ENCODE measurements around the gene SLC4A3.

DNA sequence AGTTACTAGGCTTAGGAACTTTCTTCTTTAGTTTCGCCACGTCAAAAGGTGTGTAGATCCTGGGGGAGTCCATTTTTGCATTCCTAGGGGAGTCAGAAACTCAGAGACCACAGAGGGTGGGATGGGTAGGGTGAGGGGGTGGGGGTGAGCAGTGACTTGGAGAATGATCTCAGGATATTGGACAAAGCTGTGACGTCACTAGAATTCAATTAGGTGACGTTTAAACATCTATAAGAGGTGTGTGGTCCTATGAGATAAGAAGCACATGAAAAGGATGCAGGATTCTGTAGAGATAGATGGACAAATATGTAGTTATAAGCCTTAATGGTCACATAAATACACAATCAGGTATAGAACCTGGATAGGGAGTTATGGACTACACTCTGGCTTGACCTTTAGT is 21.5 kb downstream of the SLC4A3 start:
- TF ChIP-seq, protein P1, sequence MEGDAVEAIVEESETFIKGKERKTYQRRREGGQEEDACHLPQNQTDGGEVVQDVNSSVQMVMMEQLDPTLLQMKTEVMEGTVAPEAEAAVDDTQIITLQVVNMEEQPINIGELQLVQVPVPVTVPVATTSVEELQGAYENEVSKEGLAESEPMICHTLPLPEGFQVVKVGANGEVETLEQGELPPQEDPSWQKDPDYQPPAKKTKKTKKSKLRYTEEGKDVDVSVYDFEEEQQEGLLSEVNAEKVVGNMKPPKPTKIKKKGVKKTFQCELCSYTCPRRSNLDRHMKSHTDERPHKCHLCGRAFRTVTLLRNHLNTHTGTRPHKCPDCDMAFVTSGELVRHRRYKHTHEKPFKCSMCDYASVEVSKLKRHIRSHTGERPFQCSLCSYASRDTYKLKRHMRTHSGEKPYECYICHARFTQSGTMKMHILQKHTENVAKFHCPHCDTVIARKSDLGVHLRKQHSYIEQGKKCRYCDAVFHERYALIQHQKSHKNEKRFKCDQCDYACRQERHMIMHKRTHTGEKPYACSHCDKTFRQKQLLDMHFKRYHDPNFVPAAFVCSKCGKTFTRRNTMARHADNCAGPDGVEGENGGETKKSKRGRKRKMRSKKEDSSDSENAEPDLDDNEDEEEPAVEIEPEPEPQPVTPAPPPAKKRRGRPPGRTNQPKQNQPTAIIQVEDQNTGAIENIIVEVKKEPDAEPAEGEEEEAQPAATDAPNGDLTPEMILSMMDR (conservative IDR thresholded peaks at IDR 0.05), result no peak
- no peak for TF ChIP-seq EZH2 (IDR thresholded peaks at IDR 0.05; ENCODE audit: low read depth)
